ENCODE measurements around the gene ARHGAP19. TPM values are rescaled to one million over a fixed set of nuclear protein-coding genes. Genes with fewer than 3 reads are reported as not detected.

The ARHGAP19 gene
- total and polyA plus RNA-seq, 9 of the 15 experiments (the other 6 are each of a cell fraction or from before 2014, with no cell fraction given): 14.8 to 49.5 (median 26.8) TPM

DNA sequence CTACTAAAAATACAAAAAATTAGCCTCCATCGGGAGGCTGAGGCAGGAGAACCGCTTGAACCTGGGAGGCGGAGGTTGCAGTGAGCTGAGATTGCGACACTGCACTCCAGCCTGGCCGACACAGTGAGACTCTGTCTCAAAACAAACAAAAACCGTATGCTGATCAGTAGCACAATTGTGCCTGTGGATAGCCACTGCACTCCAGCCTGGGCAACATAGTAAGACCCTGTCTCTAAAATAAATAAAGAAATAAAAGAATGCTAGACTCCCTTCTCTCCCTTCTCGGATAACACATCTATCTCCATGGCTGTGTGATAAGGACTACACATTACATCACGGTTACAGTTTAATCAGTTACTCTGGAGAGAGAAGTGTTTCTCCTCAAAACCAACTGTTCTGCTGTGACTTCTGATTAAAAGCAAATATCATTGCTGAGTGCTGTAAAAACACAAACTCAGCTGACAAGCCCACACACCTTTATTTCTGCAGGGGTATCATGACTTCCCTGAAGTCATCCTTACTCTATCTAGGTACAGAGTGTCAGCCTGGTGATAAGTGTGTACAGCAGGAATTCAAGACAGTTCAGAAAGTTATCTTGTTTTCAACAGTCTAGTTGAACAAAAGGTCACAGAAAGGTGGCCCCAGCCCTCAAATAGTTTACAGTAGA is 5.3 kb upstream of the ARHGAP19 start (continued):
- peak; percentile 45; the same call in 1 of the 2 replicates for TF ChIP-seq FOXM1 (IDR thresholded peaks at IDR 0.05; ENCODE audit: low read depth)
- TF ChIP-seq FOXM1 (CRISPR knock-in tag; IDR thresholded peaks at IDR 0.05; ENCODE audit: low read depth): no peak
- 0 out of 2 replicates have a peak, but pooled peaks have one; percentile 20 for TF ChIP-seq NCOA6 (IDR thresholded peaks at IDR 0.05)
- TF ChIP-seq KLF6 (CRISPR knock-in tag; IDR thresholded peaks at IDR 0.05; ENCODE audit: borderline replicate concordance): no peak
- TF ChIP-seq ZNF444 (CRISPR knock-in tag; IDR thresholded peaks at IDR 0.05): no peak
- TF ChIP-seq CREM (IDR thresholded peaks at IDR 0.05; ENCODE audit: low read depth): peak; percentile 47
- TF ChIP-seq GATAD2B (IDR thresholded peaks at IDR 0.05; ENCODE audit: borderline replicate concordance): peak; percentile 39; the same call in 1 of the 2 replicates
- TF ChIP-seq, protein P1, sequence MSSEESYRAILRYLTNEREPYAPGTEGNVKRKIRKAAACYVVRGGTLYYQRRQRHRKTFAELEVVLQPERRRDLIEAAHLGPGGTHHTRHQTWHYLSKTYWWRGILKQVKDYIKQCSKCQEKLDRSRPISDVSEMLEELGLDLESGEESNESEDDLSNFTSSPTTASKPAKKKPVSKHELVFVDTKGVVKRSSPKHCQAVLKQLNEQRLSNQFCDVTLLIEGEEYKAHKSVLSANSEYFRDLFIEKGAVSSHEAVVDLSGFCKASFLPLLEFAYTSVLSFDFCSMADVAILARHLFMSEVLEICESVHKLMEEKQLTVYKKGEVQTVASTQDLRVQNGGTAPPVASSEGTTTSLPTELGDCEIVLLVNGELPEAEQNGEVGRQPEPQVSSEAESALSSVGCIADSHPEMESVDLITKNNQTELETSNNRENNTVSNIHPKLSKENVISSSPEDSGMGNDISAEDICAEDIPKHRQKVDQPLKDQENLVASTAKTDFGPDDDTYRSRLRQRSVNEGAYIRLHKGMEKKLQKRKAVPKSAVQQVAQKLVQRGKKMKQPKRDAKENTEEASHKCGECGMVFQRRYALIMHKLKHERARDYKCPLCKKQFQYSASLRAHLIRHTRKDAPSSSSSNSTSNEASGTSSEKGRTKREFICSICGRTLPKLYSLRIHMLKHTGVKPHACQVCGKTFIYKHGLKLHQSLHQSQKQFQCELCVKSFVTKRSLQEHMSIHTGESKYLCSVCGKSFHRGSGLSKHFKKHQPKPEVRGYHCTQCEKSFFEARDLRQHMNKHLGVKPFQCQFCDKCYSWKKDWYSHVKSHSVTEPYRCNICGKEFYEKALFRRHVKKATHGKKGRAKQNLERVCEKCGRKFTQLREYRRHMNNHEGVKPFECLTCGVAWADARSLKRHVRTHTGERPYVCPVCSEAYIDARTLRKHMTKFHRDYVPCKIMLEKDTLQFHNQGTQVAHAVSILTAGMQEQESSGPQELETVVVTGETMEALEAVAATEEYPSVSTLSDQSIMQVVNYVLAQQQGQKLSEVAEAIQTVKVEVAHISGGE (CRISPR knock-in tag; IDR thresholded peaks at IDR 0.05): peak in 1 of 3 experiments; percentile 28; a peak in 1 of 6 replicates
- TF ChIP-seq ZNF224 (CRISPR knock-in tag; IDR thresholded peaks at IDR 0.05): no peak
- TF ChIP-seq KDM1A (IDR thresholded peaks at IDR 0.05): peak; percentile 59 to 76
- peak; percentile 72 for TF ChIP-seq HDAC3 (IDR thresholded peaks at IDR 0.05; ENCODE audit: borderline replicate concordance, partially characterized antibody)
- peak; percentile 75 for TF ChIP-seq EP300 (IDR thresholded peaks at IDR 0.05; ENCODE audit: low read length)
- TF ChIP-seq NCOA1 (IDR thresholded peaks at IDR 0.05; ENCODE audit: low read depth): peak; percentile 34; the same call in 1 of the 2 replicates
- peak; percentile 51 for TF ChIP-seq MECOM (CRISPR knock-in tag; IDR thresholded peaks at IDR 0.05)
- TF ChIP-seq RFX1 (IDR thresholded peaks at IDR 0.05): no peak
- peak; percentile 52; the same call in 1 of the 2 replicates for TF ChIP-seq NFE2 (IDR thresholded peaks at IDR 0.05; ENCODE audit: low read depth)
- TF ChIP-seq RB1 (IDR thresholded peaks at IDR 0.05; ENCODE audit: low read depth): no peak
- peak; percentile 98 for TF ChIP-seq CEBPB (tag; IDR thresholded peaks at IDR 0.05)
- TF ChIP-seq LEF1 (IDR thresholded peaks at IDR 0.05): peak; percentile 71; the same call in 1 of the 2 replicates
- TF ChIP-seq ETV6 (IDR thresholded peaks at IDR 0.05; ENCODE audit: borderline replicate concordance in 1 of 2, low read depth in 2 of 2, low read length in 1 of 2): 0 out of 4 replicates have a peak, but pooled peaks of 1 of the 2 experiments have one; percentile 20
- TF ChIP-seq ETV6 (CRISPR knock-in tag; IDR thresholded peaks at IDR 0.05; ENCODE audit: borderline replicate concordance): no peak
- TF ChIP-seq, protein P2, sequence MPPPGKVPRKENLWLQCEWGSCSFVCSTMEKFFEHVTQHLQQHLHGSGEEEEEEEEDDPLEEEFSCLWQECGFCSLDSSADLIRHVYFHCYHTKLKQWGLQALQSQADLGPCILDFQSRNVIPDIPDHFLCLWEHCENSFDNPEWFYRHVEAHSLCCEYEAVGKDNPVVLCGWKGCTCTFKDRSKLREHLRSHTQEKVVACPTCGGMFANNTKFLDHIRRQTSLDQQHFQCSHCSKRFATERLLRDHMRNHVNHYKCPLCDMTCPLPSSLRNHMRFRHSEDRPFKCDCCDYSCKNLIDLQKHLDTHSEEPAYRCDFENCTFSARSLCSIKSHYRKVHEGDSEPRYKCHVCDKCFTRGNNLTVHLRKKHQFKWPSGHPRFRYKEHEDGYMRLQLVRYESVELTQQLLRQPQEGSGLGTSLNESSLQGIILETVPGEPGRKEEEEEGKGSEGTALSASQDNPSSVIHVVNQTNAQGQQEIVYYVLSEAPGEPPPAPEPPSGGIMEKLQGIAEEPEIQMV (tag; conservative IDR thresholded peaks at IDR 0.05; ENCODE audit: low read depth): no peak
- peak; percentile 74; the same call in 1 of the 2 replicates for TF ChIP-seq SMARCE1 (IDR thresholded peaks at IDR 0.05)

Data from K562 (cell line).